AG04449 (cell line): ENCODE results near the gene UPK1B.

Experiments
- CTCF ChIA-PET: fragments of 350-600 bp; formaldehyde crosslinking; extraction: SDS; loops from one replicate; lab custom pipeline; 2021; ENCODE audit warnings: antibody characterized with exemption; lab: Yijun Ruan, JAX
- POLR2A ChIA-PET: fragments of 400-600, 350-600 bp; formaldehyde crosslinking; extraction: SDS; loops from one replicate; lab custom pipeline; 2020; ENCODE audit warnings: antibody characterized with exemption, inconsistent platforms; lab: Yijun Ruan, JAX
- DNase-seq: peaks from one replicate; pipeline ENCODE4 v3.0.0-alpha.2; 2010; ENCODE audit warnings: low read depth, low spot score
- H3K4me3 ChIP-seq: 2 replicates; pipeline ENCODE4 v1.5.1; 2011; ENCODE audit warnings: low read depth, mild to moderate bottlenecking, control low read depth, low read length
- CTCF ChIP-seq: IDR thresholded peaks from one replicate; pipeline ENCODE4 v1.5.1; 2011; ENCODE audit warnings: mild to moderate bottlenecking, moderate library complexity, low read length, control low read depth, inconsistent platforms; ENCODE audit not compliant: insufficient read depth; ENCODE audit errors: missing control alignments

Gene UPK1B

GRCh38 chr3:119211803-119212202 lies 38.4 kb downstream of the UPK1B start:
- ChIA-PET POLR2A (no interaction called here), CTCF (interaction anchor here (0.7 to 1.9 kb wide), 3 partner anchors 10 to 67 kb away, joined by 3 to 6 read pairs (median 3); no protein-coding TSS in a partner anchor)
- no peak for DNase-seq
- TF ChIP-seq CTCF, result no peak
- H3K4me3 ChIP-seq, result no peak overlapping the region

GRCh38 chr3:119219069-119219468 lies 45.7 kb downstream of the UPK1B start:
- ChIA-PET POLR2A (no interaction called here), CTCF (interaction anchor here (0.9 to 1.9 kb wide), 2 partner anchors 22 to 134 kb away, joined by 3 to 7 read pairs; partner anchors contain the start of gene B4GALT4)
- DNase-seq, result no peak
- TF ChIP-seq CTCF, result no peak
- no peak overlapping the region for H3K4me3 ChIP-seq

GRCh38 chr3:119220198-119220597 lies 46.8 kb downstream of the UPK1B start:
- ChIA-PET CTCF (interaction anchor here (0.9 to 1.9 kb wide), 3 partner anchors 21 to 461 kb away, joined by 3 to 7 read pairs (median 3); partner anchors contain the start of gene B4GALT4), POLR2A (no interaction called here)
- H3K4me3 ChIP-seq, result no peak overlapping the region
- DNase-seq, result no peak
- no peak for TF ChIP-seq CTCF

- no peak for DNase-seq
- no peak overlapping the region for H3K4me3 ChIP-seq
- ChIA-PET CTCF (interaction anchor here (0.9 to 1.3 kb wide), 2 partner anchors 9 to 460 kb away, joined by 3 read pairs; no protein-coding TSS in a partner anchor), POLR2A (no interaction called here)
- TF ChIP-seq CTCF, result no peak
Measured at GRCh38 chr3:119220970-119221667, 47.7 kb downstream of the UPK1B start.

- TF ChIP-seq CTCF, result no peak
- POLR2A ChIA-PET, result interaction anchor here (0.8 to 1.1 kb wide), 3 partner anchors 13 to 40 kb away, joined by 3 to 4 read pairs (median 4); partner anchors contain the start of gene B4GALT4
- DNase-seq, result no peak
Measured at GRCh38 chr3:119221779-119222320, 48.5 kb downstream of the UPK1B start.

GRCh38 chr3:119222391-119222790 lies 49.0 kb downstream of the UPK1B start:
- POLR2A ChIA-PET, result interaction anchor here (0.6 to 1.1 kb wide), 4 partner anchors 13 to 176 kb away, joined by 3 to 4 read pairs (median 4); partner anchors contain the start of gene B4GALT4
- TF ChIP-seq CTCF, result no peak
- H3K4me3 ChIP-seq, result no peak overlapping the region
- DNase-seq, result no peak
- CTCF ChIA-PET, result interaction anchor here (0.9 to 1.3 kb wide), 3 partner anchors 10 to 75 kb away, joined by 3 to 4 read pairs (median 3); no protein-coding TSS in a partner anchor

More at GRCh38 chr3:119221779-119222320, 48.5 kb downstream of the UPK1B start:
- no peak overlapping the region for H3K4me3 ChIP-seq
- CTCF ChIA-PET, result interaction anchor here (0.9 to 1.3 kb wide), 2 partner anchors 9 to 35 kb away, joined by 3 to 4 read pairs; no protein-coding TSS in a partner anchor
